ENCODE measurements around the gene MIS12. TPM values are rescaled to one million over a fixed set of nuclear protein-coding genes. Genes with fewer than 3 reads are reported as not detected.

MIS12 gene
- total and polyA plus RNA-seq, 9 of the 15 experiments (the other 6 are each of a cell fraction or from before 2014, with no cell fraction given): 13.5 to 31.9 (median 25.5) TPM

DNA sequence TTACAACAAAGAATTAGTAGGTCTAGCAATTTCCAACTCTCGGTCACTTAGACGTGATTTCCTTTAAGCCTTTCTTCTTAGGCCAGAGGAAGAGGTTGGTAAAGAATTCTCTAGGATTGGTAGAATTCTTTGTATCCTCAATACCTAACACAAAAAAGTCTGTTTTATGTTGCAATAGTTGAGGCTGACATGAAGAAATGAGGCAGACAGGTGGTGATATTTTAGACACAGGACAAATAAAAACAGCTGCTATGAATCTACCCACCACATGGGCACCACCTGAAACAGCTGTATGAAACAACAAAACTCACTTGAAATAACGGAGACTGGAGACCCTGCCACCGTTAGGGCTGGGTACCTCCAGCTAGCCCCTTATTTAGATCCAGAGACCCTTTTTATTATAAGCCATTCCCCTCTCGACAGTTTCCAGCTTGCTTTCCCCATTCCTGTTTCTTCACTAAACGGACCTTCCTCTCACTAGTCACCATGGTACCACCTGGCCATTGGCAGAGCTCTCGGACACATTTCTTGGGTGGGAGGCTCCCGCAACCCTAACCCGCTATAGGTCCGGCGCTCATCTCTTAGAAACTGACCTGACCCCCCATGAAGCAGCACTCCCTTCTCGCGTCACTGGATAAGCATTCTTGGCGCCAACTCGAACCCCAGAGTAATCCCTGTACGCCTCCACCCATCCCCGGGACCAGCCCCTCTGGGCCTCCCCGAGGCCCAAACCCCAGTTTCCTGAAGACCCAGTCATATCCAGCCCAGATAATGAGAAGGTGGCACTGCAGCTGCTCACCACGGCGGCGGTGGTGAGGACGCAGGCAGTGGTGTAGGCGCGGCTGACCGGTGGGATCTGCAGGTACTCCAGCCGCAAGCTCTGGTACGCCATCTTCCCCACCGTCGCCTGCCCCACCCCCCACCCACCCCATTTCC lies 828 bp upstream of the MIS12 start, which contains the start of gene DERL2 (continued):
- TF ChIP-seq, protein P1, sequence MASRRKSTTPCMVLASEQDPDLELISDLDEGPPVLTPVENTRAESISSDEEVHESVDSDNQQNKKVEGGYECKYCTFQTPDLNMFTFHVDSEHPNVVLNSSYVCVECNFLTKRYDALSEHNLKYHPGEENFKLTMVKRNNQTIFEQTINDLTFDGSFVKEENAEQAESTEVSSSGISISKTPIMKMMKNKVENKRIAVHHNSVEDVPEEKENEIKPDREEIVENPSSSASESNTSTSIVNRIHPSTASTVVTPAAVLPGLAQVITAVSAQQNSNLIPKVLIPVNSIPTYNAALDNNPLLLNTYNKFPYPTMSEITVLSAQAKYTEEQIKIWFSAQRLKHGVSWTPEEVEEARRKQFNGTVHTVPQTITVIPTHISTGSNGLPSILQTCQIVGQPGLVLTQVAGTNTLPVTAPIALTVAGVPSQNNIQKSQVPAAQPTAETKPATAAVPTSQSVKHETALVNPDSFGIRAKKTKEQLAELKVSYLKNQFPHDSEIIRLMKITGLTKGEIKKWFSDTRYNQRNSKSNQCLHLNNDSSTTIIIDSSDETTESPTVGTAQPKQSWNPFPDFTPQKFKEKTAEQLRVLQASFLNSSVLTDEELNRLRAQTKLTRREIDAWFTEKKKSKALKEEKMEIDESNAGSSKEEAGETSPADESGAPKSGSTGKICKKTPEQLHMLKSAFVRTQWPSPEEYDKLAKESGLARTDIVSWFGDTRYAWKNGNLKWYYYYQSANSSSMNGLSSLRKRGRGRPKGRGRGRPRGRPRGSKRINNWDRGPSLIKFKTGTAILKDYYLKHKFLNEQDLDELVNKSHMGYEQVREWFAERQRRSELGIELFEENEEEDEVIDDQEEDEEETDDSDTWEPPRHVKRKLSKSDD (conservative IDR thresholded peaks at IDR 0.05; ENCODE audit: low read length): no peak

DNA sequence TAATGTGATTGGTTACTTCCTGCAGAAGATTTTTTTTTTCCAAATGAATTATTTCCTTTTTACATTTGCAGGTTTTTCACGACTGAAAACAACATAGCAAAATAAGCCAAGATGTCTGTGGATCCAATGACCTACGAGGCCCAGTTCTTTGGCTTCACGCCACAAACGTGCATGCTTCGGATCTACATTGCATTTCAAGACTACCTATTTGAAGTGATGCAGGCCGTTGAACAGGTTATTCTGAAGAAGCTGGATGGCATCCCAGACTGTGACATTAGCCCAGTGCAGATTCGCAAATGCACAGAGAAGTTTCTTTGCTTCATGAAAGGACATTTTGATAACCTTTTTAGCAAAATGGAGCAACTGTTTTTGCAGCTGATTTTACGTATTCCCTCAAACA lies 2.4 kb downstream of the MIS12 start:
- Histone ChIP-seq H3K79me2 (ENCODE audit: control insufficient read depth, insufficient read depth, low read length) (peaks cover 52% of the 10 kb centered on the region), H3K27me3 (ENCODE audit: control insufficient read depth in 2 of 2, insufficient read depth in 2 of 2, low read length in 2 of 2) (no peaks in the 10 kb centered on the region), H3K36me3 (ENCODE audit: control insufficient read depth, insufficient read depth, low read length) (peaks cover 43% of the 10 kb centered on the region), H3K9ac (ENCODE audit: insufficient read depth in 1 of 2, low read depth in 2 of 2, low read length in 2 of 2) (no peak overlapping the region), H3K27ac (ENCODE audit: extremely low read depth, low read depth, low read length) (no peak overlapping the region), H2AFZ (ENCODE audit: low read depth, low read length) (no peak overlapping the region), H4K20me1 (replicated peaks; ENCODE audit: control insufficient read depth, insufficient read depth, low read length) (no peaks in the 10 kb centered on the region), H3K4me3 (no peak overlapping the region), H3K4me2 (ENCODE audit: insufficient read depth, low read length) (no peak overlapping the region), H3K4me1 (replicated peaks in 1 of 2; ENCODE audit: control insufficient read depth in 2 of 2, insufficient read depth in 2 of 2, low read length in 2 of 2) (peaks cover 5 to 8% of the 10 kb centered on the region in 2 experiments; a peak in 2 of 5 replicates), H3K9me1 (ENCODE audit: control insufficient read depth, insufficient read depth, low read length) (no peaks in the 10 kb centered on the region), H3K9me3 (replicated peaks; ENCODE audit: control insufficient read depth, insufficient read depth, low read depth, low read length) (no peaks in the 10 kb centered on the region)
- in situ Hi-C loops (cut with MboI) (no loop called here), intact Hi-C loops (cut with micrococcal nuclease) (no loop called here)
- CTCF ChIA-PET (ENCODE audit: low intra/inter-chr PET ratio): no interaction called here
- BruUV-seq (replicated peaks): no TSS peak
- ATAC-seq (no peak), DNase-seq (ENCODE audit: extremely low read depth in 1 of 4, low spot score in 3 of 4) (no peak), FAIRE-seq (no peak)
- POLR2A ChIA-PET: no interaction called here
- 90% methylated on average over 8 of the region's 8 CpGs for WGBS (ENCODE audit: insufficient coverage, low coverage, missing lambda C conversion rate)
- TF ChIP-seq FOXA3 (CRISPR knock-in tag; conservative IDR thresholded peaks at IDR 0.05 in 1 of 2, IDR thresholded peaks at IDR 0.05 in 1 of 2) (no peak), CREM (IDR thresholded peaks at IDR 0.05; ENCODE audit: low read depth) (no peak), NUFIP1 (IDR thresholded peaks at IDR 0.05; ENCODE audit: partially characterized antibody) (no peak), ZNF143 (CRISPR knock-in tag; IDR thresholded peaks at IDR 0.05) (no peak), SMARCC2 (IDR thresholded peaks at IDR 0.05; ENCODE audit: low read depth) (no peak), PCBP2 (IDR thresholded peaks at IDR 0.05; ENCODE audit: low read depth, low read length, poor library complexity, severe bottlenecking) (no peak)
- TF ChIP-seq, protein P2, sequence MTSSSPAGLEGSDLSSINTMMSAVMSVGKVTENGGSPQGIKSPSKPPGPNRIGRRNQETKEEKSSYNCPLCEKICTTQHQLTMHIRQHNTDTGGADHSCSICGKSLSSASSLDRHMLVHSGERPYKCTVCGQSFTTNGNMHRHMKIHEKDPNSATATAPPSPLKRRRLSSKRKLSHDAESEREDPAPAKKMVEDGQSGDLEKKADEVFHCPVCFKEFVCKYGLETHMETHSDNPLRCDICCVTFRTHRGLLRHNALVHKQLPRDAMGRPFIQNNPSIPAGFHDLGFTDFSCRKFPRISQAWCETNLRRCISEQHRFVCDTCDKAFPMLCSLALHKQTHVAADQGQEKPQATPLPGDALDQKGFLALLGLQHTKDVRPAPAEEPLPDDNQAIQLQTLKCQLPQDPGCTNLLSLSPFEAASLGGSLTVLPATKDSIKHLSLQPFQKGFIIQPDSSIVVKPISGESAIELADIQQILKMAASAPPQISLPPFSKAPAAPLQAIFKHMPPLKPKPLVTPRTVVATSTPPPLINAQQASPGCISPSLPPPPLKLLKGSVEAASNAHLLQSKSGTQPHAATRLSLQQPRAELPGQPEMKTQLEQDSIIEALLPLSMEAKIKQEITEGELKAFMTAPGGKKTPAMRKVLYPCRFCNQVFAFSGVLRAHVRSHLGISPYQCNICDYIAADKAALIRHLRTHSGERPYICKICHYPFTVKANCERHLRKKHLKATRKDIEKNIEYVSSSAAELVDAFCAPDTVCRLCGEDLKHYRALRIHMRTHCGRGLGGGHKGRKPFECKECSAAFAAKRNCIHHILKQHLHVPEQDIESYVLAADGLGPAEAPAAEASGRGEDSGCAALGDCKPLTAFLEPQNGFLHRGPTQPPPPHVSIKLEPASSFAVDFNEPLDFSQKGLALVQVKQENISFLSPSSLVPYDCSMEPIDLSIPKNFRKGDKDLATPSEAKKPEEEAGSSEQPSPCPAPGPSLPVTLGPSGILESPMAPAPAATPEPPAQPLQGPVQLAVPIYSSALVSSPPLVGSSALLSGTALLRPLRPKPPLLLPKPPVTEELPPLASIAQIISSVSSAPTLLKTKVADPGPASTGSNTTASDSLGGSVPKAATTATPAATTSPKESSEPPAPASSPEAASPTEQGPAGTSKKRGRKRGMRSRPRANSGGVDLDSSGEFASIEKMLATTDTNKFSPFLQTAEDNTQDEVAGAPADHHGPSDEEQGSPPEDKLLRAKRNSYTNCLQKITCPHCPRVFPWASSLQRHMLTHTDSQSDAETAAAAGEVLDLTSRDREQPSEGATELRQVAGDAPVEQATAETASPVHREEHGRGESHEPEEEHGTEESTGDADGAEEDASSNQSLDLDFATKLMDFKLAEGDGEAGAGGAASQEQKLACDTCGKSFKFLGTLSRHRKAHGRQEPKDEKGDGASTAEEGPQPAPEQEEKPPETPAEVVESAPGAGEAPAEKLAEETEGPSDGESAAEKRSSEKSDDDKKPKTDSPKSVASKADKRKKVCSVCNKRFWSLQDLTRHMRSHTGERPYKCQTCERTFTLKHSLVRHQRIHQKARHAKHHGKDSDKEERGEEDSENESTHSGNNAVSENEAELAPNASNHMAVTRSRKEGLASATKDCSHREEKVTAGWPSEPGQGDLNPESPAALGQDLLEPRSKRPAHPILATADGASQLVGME (CRISPR knock-in tag; IDR thresholded peaks at IDR 0.05): no peak
- TF ChIP-seq, protein P3, sequence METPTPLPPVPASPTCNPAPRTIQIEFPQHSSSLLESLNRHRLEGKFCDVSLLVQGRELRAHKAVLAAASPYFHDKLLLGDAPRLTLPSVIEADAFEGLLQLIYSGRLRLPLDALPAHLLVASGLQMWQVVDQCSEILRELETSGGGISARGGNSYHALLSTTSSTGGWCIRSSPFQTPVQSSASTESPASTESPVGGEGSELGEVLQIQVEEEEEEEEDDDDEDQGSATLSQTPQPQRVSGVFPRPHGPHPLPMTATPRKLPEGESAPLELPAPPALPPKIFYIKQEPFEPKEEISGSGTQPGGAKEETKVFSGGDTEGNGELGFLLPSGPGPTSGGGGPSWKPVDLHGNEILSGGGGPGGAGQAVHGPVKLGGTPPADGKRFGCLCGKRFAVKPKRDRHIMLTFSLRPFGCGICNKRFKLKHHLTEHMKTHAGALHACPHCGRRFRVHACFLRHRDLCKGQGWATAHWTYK (CRISPR knock-in tag; IDR thresholded peaks at IDR 0.05): no peak

Measured in K562 (cell line).